ENCODE data around the gene SPC24.

SPC24 gene

GRCh38 chr19:11155373-11156120, at the start of gene SPC24:
TSS of gene SPC24 (minus strand) at chr19:11155782. CDS start at chr19:11155776, 6 bp downstream.
- peak; percentile 72 to 79 for DNase-seq (ENCODE audit: low read depth in 2 of 2, low spot score in 1 of 2)

DNA sequence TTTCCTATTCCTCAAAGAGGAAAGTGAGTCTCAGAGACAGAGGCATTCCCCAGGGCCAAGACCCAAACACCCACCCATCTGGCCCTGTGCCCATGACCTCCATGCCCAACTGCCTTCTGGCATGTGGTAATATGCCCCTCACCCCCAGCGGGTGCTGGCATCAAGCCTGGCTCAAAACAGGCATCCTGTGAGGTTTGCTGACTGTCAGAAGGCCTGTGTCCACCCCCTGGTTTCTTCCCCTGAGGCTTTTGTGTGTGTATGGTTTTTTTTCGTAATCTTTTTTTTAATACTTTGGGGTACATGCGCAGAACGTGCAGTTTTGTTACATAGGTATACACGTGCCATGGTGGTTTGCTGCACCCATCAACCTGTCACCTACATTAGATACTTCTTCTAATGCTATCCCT, 49.4 kb upstream of the SPC24 start:
- no peak for DNase-seq (ENCODE audit: low read depth in 2 of 2, low spot score in 1 of 2)

- DNase-seq (ENCODE audit: low read depth in 2 of 2, low spot score in 1 of 2) = no peak
Measured at GRCh38 chr19:11204076-11204602, 48.6 kb upstream of the SPC24 start.

- no peak for DNase-seq (ENCODE audit: low read depth in 2 of 2, low spot score in 1 of 2)
Measured at GRCh38 chr19:11203194-11204075, 47.9 kb upstream of the SPC24 start.

DNA sequence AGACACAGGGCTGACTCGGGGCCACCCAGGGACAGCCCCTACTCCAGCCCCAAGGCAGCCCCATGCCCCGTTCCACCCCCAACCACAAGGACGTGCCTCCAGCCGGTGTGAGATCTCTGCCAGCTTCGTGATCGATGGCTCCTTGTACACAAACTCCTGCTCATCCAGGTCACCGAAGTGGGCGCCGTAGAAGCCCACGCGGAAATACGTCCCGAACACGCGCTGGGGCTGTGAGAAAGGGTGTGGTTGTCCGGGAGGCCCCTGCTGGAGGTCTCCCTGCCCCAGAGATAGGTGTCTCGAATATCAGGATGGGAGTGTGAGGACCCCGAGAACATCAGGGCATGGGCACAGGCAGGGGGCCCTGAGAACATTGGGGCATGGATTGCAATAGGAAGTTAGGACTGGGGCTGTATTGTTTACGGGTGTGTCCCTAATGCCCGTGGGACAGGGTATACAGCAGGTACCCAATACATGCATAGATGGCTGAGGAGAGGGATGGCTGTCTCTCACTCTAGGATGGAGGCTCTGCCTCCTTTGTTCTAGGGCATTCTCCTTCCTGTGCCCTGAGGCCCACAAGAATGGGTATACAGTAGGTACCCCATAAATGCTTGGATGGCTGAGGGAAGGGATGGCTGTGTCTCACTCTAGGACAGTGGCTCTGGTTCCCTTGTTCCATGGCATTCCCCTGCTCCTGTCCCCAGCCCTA, 47.1 kb upstream of the SPC24 start:
- DNase-seq (ENCODE audit: low read depth in 2 of 2, low spot score in 1 of 2) = no peak

GRCh38 chr19:11201791-11202190, 46.2 kb upstream of the SPC24 start:
- no peak for DNase-seq (ENCODE audit: low read depth in 2 of 2, low spot score in 1 of 2)

- DNase-seq (ENCODE audit: low read depth in 2 of 2, low spot score in 1 of 2) = no peak
Measured at GRCh38 chr19:11200931-11201330, 45.3 kb upstream of the SPC24 start.

DNA sequence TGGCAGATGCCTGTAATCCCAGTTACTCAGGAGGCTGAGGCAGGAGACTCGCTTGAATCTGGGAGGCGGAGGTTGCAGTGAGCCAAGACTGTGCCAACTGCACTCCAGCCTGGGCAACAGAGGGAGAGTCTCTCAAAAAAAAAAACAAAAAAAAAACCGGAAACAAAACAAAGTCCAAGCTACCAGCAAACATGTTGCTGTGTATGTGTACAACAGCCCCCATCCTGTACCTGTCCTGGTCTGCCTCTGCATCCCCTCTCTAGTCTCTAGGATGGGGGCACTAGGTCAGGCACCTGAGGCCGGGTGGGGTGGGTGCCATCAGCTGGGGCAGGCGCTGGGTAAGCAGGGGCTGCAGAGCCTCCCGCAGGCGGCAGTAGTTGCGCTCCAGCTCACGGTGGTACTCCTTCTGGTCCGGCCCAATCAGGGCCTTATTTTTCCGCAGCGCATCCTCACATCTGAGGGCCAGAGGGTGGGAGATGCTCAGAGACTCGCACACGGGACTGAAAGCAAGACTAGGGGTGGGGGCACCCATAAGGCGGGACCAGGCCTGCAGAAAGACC, 44.5 kb upstream of the SPC24 start:
- DNase-seq (ENCODE audit: low read depth in 2 of 2, low spot score in 1 of 2) = no peak

DNA sequence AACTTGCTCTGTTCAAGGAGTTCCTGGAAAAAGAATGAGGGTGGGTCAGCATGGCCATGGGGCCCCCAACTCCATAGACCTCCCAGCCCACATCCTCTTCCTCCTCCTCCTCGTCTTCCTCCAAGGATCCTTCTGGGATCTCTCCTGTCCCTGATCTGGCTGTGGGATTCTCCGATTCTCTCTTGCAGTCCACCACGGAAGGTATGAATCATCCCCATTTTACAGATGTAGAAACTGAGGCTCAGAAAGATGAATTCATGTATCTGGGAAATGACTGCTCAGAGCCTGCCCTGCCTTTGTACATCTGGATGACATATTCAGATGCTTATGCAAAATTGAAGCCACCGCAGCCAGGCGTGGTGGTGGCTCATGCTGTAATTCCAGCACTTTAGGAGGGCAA, 43.9 kb upstream of the SPC24 start:
- DNase-seq (ENCODE audit: low read depth in 2 of 2, low spot score in 1 of 2) = no peak

- DNase-seq (ENCODE audit: low read depth in 2 of 2, low spot score in 1 of 2) = no peak
Measured at GRCh38 chr19:11198769-11199424, 43.3 kb upstream of the SPC24 start.

- no peak for DNase-seq (ENCODE audit: low read depth in 2 of 2, low spot score in 1 of 2)
Measured at GRCh38 chr19:11198175-11198534, 42.6 kb upstream of the SPC24 start.

GRCh38 chr19:11197291-11198174, 42.0 kb upstream of the SPC24 start, which contains the start of gene KANK2:
TSS of gene KANK2 (minus strand) at chr19:11197545. CDS start at chr19:11194511, 3,034 bp downstream.
- peak; percentile 42 to 45 for DNase-seq (ENCODE audit: low read depth in 2 of 2, low spot score in 1 of 2)

- no peak for DNase-seq (ENCODE audit: low read depth in 2 of 2, low spot score in 1 of 2)
Measured at GRCh38 chr19:11196406-11197287, 41.1 kb upstream of the SPC24 start.

- no peak for DNase-seq (ENCODE audit: low read depth in 2 of 2, low spot score in 1 of 2)
Measured at GRCh38 chr19:11195681-11196080, 40.1 kb upstream of the SPC24 start.

- no peak for DNase-seq (ENCODE audit: low read depth in 2 of 2, low spot score in 1 of 2)
Measured at GRCh38 chr19:11194656-11195558, 39.3 kb upstream of the SPC24 start.

GRCh38 chr19:11194173-11194572, 38.6 kb upstream of the SPC24 start:
- DNase-seq (ENCODE audit: low read depth in 2 of 2, low spot score in 1 of 2) = no peak

Data from stimulated activated CD8-positive, alpha-beta memory T cell treated with anti-CD3 and anti-CD28 coated beads, Interleukin-4, amount 100 ng/mL, for 1 hour (primary cell).